Measurements from ENCODE around the gene XRCC4. TPM values are rescaled to one million over a fixed set of nuclear protein-coding genes. Genes with fewer than 3 reads are reported as not detected.

The XRCC4 gene
- total RNA-seq, 1 donor: 36.5 TPM

- no peak for DNase-seq (ENCODE audit: low read depth)
- no peak for TF ChIP-seq CTCF (IDR thresholded peaks at IDR 0.05; ENCODE audit: insufficient read depth, low read length)
- H3K4me3 ChIP-seq (ENCODE audit: low read depth, low read length): no peak overlapping the region
Observed at GRCh38 chr5:83036991-83037575, 40.3 kb upstream of the XRCC4 start.

GRCh38 chr5:83038924-83039323 is 38.4 kb upstream of the XRCC4 start:
- no peak for TF ChIP-seq CTCF (IDR thresholded peaks at IDR 0.05; ENCODE audit: insufficient read depth, low read length)
- no peak for DNase-seq (ENCODE audit: low read depth)
- H3K4me3 ChIP-seq (ENCODE audit: low read depth, low read length): no peak overlapping the region

GRCh38 chr5:83042507-83042906 is 34.8 kb upstream of the XRCC4 start:
- H3K4me3 ChIP-seq (ENCODE audit: low read depth, low read length): no peak overlapping the region
- no peak for TF ChIP-seq CTCF (IDR thresholded peaks at IDR 0.05; ENCODE audit: insufficient read depth, low read length)
- DNase-seq (ENCODE audit: low read depth): no peak

- no peak for DNase-seq (ENCODE audit: low read depth)
- TF ChIP-seq CTCF (IDR thresholded peaks at IDR 0.05; ENCODE audit: insufficient read depth, low read length): no peak
- no peak overlapping the region for H3K4me3 ChIP-seq (ENCODE audit: low read depth, low read length)
Observed at GRCh38 chr5:83044926-83045325, 32.4 kb upstream of the XRCC4 start.

GRCh38 chr5:83048277-83048676 is 29.1 kb upstream of the XRCC4 start:
- no peak overlapping the region for H3K4me3 ChIP-seq (ENCODE audit: low read depth, low read length)
- no peak for TF ChIP-seq CTCF (IDR thresholded peaks at IDR 0.05; ENCODE audit: insufficient read depth, low read length)
- peak; percentile 28 for DNase-seq (ENCODE audit: low read depth)

- no peak overlapping the region for H3K4me3 ChIP-seq (ENCODE audit: low read depth, low read length)
- DNase-seq (ENCODE audit: low read depth): no peak
Observed at GRCh38 chr5:83048811-83049210, 28.5 kb upstream of the XRCC4 start.

More at GRCh38 chr5:83048811-83049210, 28.5 kb upstream of the XRCC4 start:
- TF ChIP-seq CTCF (IDR thresholded peaks at IDR 0.05; ENCODE audit: insufficient read depth, low read length): no peak

Measured in fibroblast of the aortic adventitia (primary cell).